HEK293 (cell line): Measurements from ENCODE around the gene CCDC57.
A peak's percentile ranks its signal among the peaks of the same experiment; 100 is the strongest.

Experiments used
- CTCF ChIA-PET: fragments of 350-600 bp; formaldehyde crosslinking; extraction: SDS; loops from one replicate; lab custom pipeline; 2021; ENCODE audit warnings: antibody characterized with exemption; lab: Yijun Ruan, JAX
- POLR2A ChIA-PET: fragments of 300-600 bp; formaldehyde crosslinking; extraction: SDS; loops from one replicate; lab custom pipeline; 2020; ENCODE audit warnings: antibody characterized with exemption, inconsistent platforms; lab: Yijun Ruan, JAX
- H3K27ac ChIP-seq: fragments of 200-500 bp; sonication (Bioruptor generic); 2 replicates; pipeline ENCODE4 v1.5.1; 2014; ENCODE audit warnings: low read depth, low read length, control low read depth, inconsistent platforms; ENCODE audit errors: extremely low read depth
- H3K36me3 ChIP-seq, 2 experiments: fragments of 200-500 bp in 1 of 2; sonication (Bioruptor generic) in 1 of 2; 1 replicate in 1 of 2; 2 replicates in 1 of 2; pipeline ENCODE4 v1.5.1; 2014 to 2017; ENCODE audit warnings: inconsistent platforms in 2 of 2, low read length in 2 of 2; ENCODE audit not compliant: control insufficient read depth in 2 of 2, insufficient read depth in 1 of 2
- H3K4me1 ChIP-seq: fragments of 200-500 bp; sonication (Bioruptor generic); 2 replicates; pipeline ENCODE4 v1.5.1; 2014; ENCODE audit warnings: mild to moderate bottlenecking, low read length, inconsistent platforms; ENCODE audit not compliant: control insufficient read depth, insufficient read depth
- H3K4me3 ChIP-seq: 2 replicates; pipeline ENCODE4 v1.5.1; 2011; ENCODE audit warnings: low read depth, mild to moderate bottlenecking, control low read depth, low read length, moderate library complexity
- H3K9me3 ChIP-seq: fragments of 200-500 bp; sonication (Bioruptor generic); 2 replicates; pipeline ENCODE4 v1.5.1; 2014; ENCODE audit warnings: low read depth, low read length, inconsistent platforms; ENCODE audit not compliant: control insufficient read depth, insufficient read depth
- GLIS2 ChIP-seq: fragments of 450-650 bp; formaldehyde crosslinking; IDR thresholded peaks from 2 replicates; pipeline ENCODE4 v1.5.1; 2016; ENCODE audit warnings: missing biosample characterization, missing genetic modification characterization
- HIC1 ChIP-seq: fragments of 450-650 bp; formaldehyde crosslinking; IDR thresholded peaks from 2 replicates; pipeline ENCODE4 v1.5.1; 2016; ENCODE audit warnings: missing biosample characterization, missing genetic modification characterization
- OVOL3 ChIP-seq: fragments of 450-650 bp; formaldehyde crosslinking; IDR thresholded peaks from 2 replicates; pipeline ENCODE4 v1.5.1; 2016; ENCODE audit warnings: missing biosample characterization, missing genetic modification characterization
- SCRT1 ChIP-seq: fragments of 450-650 bp; formaldehyde crosslinking; IDR thresholded peaks from 2 replicates; pipeline ENCODE4 v1.5.1; 2016; ENCODE audit warnings: missing biosample characterization, missing genetic modification characterization, borderline replicate concordance
- ZNF175 ChIP-seq: fragments of 450-650 bp; formaldehyde crosslinking; IDR thresholded peaks from 2 replicates; pipeline ENCODE4 v1.5.1; 2016; ENCODE audit warnings: missing biosample characterization, missing genetic modification characterization
- ZNF2 ChIP-seq: fragments of 450-650 bp; formaldehyde crosslinking; IDR thresholded peaks from 2 replicates; pipeline ENCODE4 v1.5.1; 2016; ENCODE audit warnings: missing biosample characterization, missing genetic modification characterization
- ZNF324 ChIP-seq: fragments of 450-650 bp; formaldehyde crosslinking; IDR thresholded peaks from 2 replicates; pipeline ENCODE4 v1.5.1; 2016; ENCODE audit warnings: missing biosample characterization, missing genetic modification characterization
- ZNF530 ChIP-seq: fragments of 450-650 bp; formaldehyde crosslinking; IDR thresholded peaks from 2 replicates; pipeline ENCODE4 v1.5.1; 2016; ENCODE audit warnings: low read depth, missing biosample characterization, missing genetic modification characterization
- ZNF585B ChIP-seq: fragments of 450-650 bp; formaldehyde crosslinking; IDR thresholded peaks from 2 replicates; pipeline ENCODE4 v1.5.1; 2016; ENCODE audit warnings: missing biosample characterization, missing genetic modification characterization
- ZNF600 ChIP-seq: fragments of 450-650 bp; formaldehyde crosslinking; IDR thresholded peaks from 2 replicates; pipeline ENCODE4 v1.5.1; 2016; ENCODE audit warnings: missing biosample characterization, missing genetic modification characterization
- ZNF621 ChIP-seq: fragments of 450-650 bp; formaldehyde crosslinking; IDR thresholded peaks from 2 replicates; pipeline ENCODE4 v1.5.1; 2017; ENCODE audit warnings: missing biosample characterization, missing genetic modification characterization
- ZNF654 ChIP-seq: fragments of 450-650 bp; formaldehyde crosslinking; IDR thresholded peaks from 2 replicates; pipeline ENCODE4 v1.5.1; 2016; ENCODE audit warnings: low read depth, missing biosample characterization, missing genetic modification characterization
- TF ChIP-seq, protein P1 (sequence below): fragments of 450-650 bp; formaldehyde crosslinking; IDR thresholded peaks from 2 replicates; pipeline ENCODE4 v1.5.1; 2016; ENCODE audit warnings: missing biosample characterization, missing genetic modification characterization
- TF ChIP-seq, protein P2 (sequence below): fragments of 450-650 bp; formaldehyde crosslinking; optimal IDR thresholded peaks from 2 replicates; pipeline ENCODE3; 2016; ENCODE audit warnings: missing biosample characterization, mild to moderate bottlenecking, missing genetic modification characterization

CCDC57 gene

GRCh38 chr17:82246040-82246364, 33.4 kb upstream of the CCDC57 start:
- TF ChIP-seq ZNF530 (tag by site-specific recombination) (no peak), OVOL3 (tag by site-specific recombination) (no peak), SCRT1 (0 out of 2 replicates have a peak, but pooled peaks have one; percentile 19), ZNF324 (tag by site-specific recombination) (no peak)
- ChIA-PET POLR2A (interaction anchor here (0.8 kb wide), 1 partner anchor 10 kb away, joined by 3 read pairs; no protein-coding TSS in a partner anchor), CTCF (interaction anchor here (1.4 kb wide), 1 partner anchor 10 kb away, joined by 8 read pairs; no protein-coding TSS in a partner anchor)
- peaks cover 39 to 99% of the 10 kb centered on the region in 2 experiments for H3K36me3 ChIP-seq
- no peak overlapping the region for H3K4me3 ChIP-seq
- H3K4me1 ChIP-seq = no peaks in the 10 kb centered on the region
- no peaks in the 10 kb centered on the region for H3K9me3 ChIP-seq
- 0 out of 2 replicates have a peak overlapping the region, but pooled peaks have one; percentile 32 for H3K27ac ChIP-seq

DNA sequence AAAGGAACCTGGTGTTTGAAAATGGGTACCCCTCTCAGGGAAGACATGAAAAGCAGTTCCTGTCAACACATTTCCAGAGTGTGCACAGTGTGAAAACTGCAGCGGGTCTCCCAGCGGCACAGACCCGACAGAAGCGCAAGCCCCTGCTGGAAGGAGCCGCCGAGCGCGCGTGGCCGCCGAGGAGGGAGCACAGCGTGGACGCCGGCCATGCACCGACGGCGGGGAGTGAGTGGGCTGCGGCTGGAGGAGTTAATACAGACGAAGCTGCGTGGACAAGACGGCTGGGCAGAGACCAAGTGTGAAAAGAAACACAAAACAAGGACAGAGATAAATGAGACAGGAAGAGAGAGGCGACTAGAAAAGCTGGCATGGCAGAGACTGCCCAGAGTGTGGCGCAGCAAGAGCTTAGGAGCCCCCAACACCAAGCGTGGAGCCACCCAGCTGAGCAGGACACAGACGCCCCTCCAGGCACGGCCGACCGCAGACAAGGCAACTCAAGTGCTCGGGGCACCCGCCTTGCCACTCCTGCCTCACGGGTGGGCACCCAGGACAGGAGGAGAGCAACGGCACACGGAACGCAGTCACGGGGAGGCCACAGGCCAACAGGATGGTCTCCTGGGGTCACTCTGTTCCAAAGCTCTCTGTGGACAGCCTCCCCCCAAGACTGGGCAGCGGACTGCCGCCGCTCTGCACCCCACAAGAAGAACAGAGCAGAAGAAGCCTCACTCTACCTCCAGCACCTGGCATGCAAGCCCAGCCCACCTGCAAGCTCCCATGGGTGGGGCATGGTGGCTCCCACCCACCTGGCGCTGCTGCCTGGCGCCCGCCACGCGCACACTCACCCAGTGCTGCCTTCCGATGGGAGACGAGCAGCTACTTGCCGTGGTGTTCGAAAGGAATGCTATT, 32.7 kb upstream of the CCDC57 start:
- Histone ChIP-seq H3K4me1 (no peaks in the 10 kb centered on the region), H3K27ac (peak overlapping the region; percentile 32; the same call in 1 of the 2 replicates), H3K4me3 (no peak overlapping the region), H3K9me3 (no peaks in the 10 kb centered on the region), H3K36me3 (peaks cover 32 to 98% of the 10 kb centered on the region in 2 experiments)
- CTCF ChIA-PET = interaction anchor here (0.7 to 1.4 kb wide), 3 partner anchors 9 to 140 kb away, joined by 3 to 8 read pairs (median 3); no protein-coding TSS in a partner anchor
- POLR2A ChIA-PET = interaction anchor here (0.8 kb wide), 1 partner anchor 9 kb away, joined by 3 read pairs; no protein-coding TSS in a partner anchor
- peak; percentile 37; the same call in 1 of the 2 replicates for TF ChIP-seq GLIS2 (tag by site-specific recombination)
- TF ChIP-seq, protein P1, sequence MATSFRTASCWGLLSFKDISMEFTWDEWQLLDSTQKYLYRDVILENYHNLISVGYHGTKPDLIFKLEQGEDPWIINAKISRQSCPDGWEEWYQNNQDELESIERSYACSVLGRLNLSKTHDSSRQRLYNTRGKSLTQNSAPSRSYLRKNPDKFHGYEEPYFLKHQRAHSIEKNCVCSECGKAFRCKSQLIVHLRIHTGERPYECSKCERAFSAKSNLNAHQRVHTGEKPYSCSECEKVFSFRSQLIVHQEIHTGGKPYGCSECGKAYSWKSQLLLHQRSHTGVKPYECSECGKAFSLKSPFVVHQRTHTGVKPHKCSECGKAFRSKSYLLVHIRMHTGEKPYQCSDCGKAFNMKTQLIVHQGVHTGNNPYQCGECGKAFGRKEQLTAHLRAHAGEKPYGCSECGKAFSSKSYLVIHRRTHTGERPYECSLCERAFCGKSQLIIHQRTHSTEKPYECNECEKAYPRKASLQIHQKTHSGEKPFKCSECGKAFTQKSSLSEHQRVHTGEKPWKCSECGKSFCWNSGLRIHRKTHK (tag by site-specific recombination) = no peak
- TF ChIP-seq HIC1 = peak; percentile 32; the same call in 1 of the 2 replicates
- TF ChIP-seq ZNF2 (tag by site-specific recombination) = no peak
- no peak for TF ChIP-seq ZNF175 (tag by site-specific recombination)

GRCh38 chr17:82244413-82245133, 31.9 kb upstream of the CCDC57 start:
- POLR2A ChIA-PET = no interaction called here
- 0 out of 2 replicates have a peak overlapping the region, but pooled peaks have one; percentile 5 for H3K27ac ChIP-seq
- no peaks in the 10 kb centered on the region for H3K4me1 ChIP-seq
- peaks cover 24 to 98% of the 10 kb centered on the region in 2 experiments for H3K36me3 ChIP-seq
- H3K4me3 ChIP-seq = no peak overlapping the region
- no peaks in the 10 kb centered on the region for H3K9me3 ChIP-seq
- TF ChIP-seq, protein P2, sequence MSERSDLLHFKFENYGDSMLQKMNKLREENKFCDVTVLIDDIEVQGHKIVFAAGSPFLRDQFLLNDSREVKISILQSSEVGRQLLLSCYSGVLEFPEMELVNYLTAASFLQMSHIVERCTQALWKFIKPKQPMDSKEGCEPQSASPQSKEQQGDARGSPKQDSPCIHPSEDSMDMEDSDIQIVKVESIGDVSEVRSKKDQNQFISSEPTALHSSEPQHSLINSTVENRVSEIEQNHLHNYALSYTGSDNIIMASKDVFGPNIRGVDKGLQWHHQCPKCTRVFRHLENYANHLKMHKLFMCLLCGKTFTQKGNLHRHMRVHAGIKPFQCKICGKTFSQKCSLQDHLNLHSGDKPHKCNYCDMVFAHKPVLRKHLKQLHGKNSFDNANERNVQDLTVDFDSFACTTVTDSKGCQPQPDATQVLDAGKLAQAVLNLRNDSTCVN = no peak
- TF ChIP-seq ZNF621 (tag by site-specific recombination) (no peak), ZNF600 (tag by site-specific recombination) (peak; percentile 32; the same call in 1 of the 2 replicates), ZNF585B (tag by site-specific recombination) (no peak), ZNF654 (tag by site-specific recombination) (peak; percentile 57)
- CTCF ChIA-PET = interaction anchor here (0.8 to 1.0 kb wide), 4 partner anchors 9 to 55 kb away, joined by 3 read pairs; no protein-coding TSS in a partner anchor
